HG03432 (cell line): ENCODE data around the gene NSUN3.

Experiments used
- ATAC-seq: cut with Tn5 transposase; IDR thresholded peaks from one replicate; pipeline ENCODE4 v1.9.1; 2021; ENCODE audit warnings: mild to moderate bottlenecking, moderate library complexity; ENCODE audit not compliant: unreplicated experiment

NSUN3 gene

GRCh38 chr3:94176988-94177745 is 114.3 kb downstream of the NSUN3 start:
- ATAC-seq, result no peak
